Fibroblast of pulmonary artery (primary cell): ENCODE data around the gene ATXN10.

Experiments used
- DNase-seq: peaks from one replicate; pipeline ENCODE4 v3.0.0-alpha.2; 2010; ENCODE audit warnings: low read depth
- H3K4me3 ChIP-seq: replicated peaks from 2 replicates; pipeline ENCODE4 v1.5.1; 2011; ENCODE audit warnings: low read depth, mild to moderate bottlenecking, control low read depth, low read length, moderate library complexity
- CTCF ChIP-seq: IDR thresholded peaks from 2 replicates; pipeline ENCODE4 v1.5.1; 2011; ENCODE audit warnings: mild to moderate bottlenecking, control low read depth, low read length, inconsistent platforms; ENCODE audit errors: missing control alignments

Gene ATXN10

GRCh38 chr22:45670981-45671782 is 452 bp upstream of the ATXN10 start:
- H3K4me3 ChIP-seq, result peak overlapping the region; percentile 83
- DNase-seq, result no peak
- no peak for TF ChIP-seq CTCF

- DNase-seq, result no peak
- peak overlapping the region; percentile 83 for H3K4me3 ChIP-seq
- TF ChIP-seq CTCF, result no peak
Observed at GRCh38 chr22:45672564-45673481, 1.2 kb downstream of the ATXN10 start.

GRCh38 chr22:45673482-45674175 is 2.0 kb downstream of the ATXN10 start:
- H3K4me3 ChIP-seq, result peak overlapping the region; percentile 83
- TF ChIP-seq CTCF, result no peak
- no peak for DNase-seq

GRCh38 chr22:45676024-45676423 is 4.4 kb downstream of the ATXN10 start:
- DNase-seq, result no peak
- TF ChIP-seq CTCF, result no peak
- H3K4me3 ChIP-seq, result no peak overlapping the region

GRCh38 chr22:45677063-45677462 is 5.4 kb downstream of the ATXN10 start:
- no peak for DNase-seq
- H3K4me3 ChIP-seq, result no peak overlapping the region
- no peak for TF ChIP-seq CTCF

- DNase-seq, result no peak
- no peak overlapping the region for H3K4me3 ChIP-seq
- TF ChIP-seq CTCF, result no peak
Observed at GRCh38 chr22:45678961-45679912, 7.6 kb downstream of the ATXN10 start.
